ENCODE measurements around the gene MXI1.

Gene MXI1

GRCh38 chr10:110278562-110279406, 71.4 kb downstream of the MXI1 start:
- FAIRE-seq: no peak

- peak; percentile 98 for FAIRE-seq
Observed at GRCh38 chr10:110279407-110279986, 72.1 kb downstream of the MXI1 start.

- FAIRE-seq: no peak
Observed at GRCh38 chr10:110284262-110284661, 76.9 kb downstream of the MXI1 start.

DNA sequence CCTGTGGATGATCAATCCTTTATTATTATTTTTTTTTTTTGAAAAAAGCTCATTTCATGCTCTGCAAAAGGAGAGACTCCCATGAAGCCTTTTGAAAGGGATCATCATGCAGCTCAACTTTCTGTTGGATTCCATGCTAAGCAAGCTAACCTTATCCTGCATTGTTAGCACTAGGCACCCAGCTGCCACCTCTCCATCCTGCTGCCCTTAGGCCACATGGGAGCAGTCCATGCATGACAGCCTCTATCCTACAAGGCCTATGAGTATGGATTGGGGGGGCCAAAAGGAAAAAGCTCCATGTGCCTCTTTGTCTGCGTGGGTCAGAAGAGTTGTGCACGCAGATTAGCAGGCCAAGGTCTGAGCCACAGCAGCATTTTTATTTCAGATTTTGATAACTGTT, 78.1 kb downstream of the MXI1 start:
- no peak for FAIRE-seq

DNA sequence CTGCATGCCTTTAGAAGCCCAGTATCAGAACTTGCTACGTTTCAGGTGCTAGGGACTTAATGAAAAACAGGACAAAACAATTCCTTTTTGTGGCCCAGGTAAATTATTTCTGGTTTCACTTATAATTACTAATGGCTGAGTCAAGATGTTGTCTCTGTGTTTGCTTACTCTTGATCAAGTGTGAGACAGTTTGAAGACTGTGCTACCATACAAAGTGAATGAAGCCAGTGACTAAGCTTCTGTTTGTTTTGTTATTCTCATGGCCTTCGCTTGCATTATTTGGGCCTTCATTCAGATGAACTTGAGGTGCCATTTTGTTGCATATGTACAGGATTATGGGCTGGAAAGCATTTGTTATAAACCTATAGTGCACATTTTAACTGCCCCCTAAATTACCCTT, 79.4 kb downstream of the MXI1 start:
- no peak for FAIRE-seq

- FAIRE-seq: no peak
Observed at GRCh38 chr10:110296966-110297365, 89.6 kb downstream of the MXI1 start.

DNA sequence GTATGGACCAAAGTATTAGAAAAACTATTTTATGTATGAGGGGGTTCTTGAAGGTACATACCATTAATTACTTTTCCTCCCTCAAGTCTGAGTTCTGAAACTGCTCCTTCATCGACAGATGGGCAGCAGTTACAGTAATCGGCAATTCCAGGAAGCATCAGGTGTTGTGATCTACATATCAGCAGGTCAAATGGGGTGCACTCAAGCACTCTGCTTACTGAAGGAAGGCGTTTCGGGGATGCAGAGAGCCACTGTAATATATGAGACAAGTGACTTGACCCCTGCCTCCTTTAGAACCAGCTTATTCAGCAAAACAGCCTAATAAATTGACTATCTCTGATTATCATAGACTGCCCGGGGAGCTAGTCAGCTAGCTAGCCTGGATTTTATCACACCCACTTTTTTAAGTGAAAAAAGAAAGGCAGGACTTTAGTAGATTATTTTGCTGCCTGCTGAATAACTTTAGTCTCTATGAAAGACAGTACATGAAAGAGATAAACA, 93.1 kb downstream of the MXI1 start:
- FAIRE-seq: peak; percentile 70

DNA sequence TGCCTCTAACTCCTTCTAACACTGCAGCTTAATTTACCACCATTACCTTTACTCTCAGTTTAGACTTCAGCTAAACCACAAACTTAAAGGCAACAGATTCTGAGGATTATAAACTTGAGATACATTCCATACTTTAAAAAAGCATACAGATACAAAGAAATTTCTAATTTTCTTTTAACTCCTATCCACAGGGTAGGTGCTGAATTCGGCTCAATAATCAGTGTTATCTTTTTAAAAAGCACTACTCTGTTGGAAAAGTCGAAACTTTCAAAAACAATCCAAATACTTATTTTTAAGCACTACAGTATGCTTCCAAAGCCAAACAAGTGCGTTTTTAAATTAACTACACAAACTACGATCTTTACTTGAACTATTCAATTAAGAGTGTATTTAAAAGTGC, 96.3 kb downstream of the MXI1 start:
- FAIRE-seq: no peak

GRCh38 chr10:110304394-110304779, 97.0 kb downstream of the MXI1 start:
- no peak for FAIRE-seq

DNA sequence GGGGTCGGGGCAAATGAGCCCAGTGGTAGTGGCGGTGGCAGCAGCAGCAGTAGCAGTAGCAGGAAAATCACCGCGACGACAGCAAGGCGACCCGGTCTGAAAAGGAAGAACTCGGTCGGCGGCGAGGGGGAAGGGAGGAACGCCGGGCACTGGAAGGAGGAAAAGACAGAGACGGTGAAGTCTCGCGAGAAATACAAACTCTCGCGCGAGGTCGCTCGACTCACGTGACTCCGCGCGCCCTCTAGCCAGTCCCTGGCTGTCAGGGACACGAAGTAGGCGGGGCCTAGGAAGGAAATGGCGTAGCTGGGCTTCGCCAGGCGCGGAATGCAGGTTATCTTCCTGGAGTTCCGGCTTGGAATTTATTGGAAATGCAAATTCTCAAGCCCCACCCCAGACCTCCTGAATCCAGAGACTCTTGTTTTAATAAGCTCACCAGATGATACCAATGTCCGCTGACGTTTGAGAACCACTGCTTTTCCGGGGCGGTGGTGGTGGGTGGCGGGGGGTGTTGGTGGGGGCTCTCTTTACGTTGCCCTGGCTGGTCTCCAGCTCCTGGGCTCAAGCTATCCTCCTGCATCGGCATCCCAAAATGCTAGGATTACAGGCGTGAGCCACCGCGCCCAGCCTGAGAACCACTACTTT, 97.5 kb downstream of the MXI1 start, which contains the start of gene SMNDC1:
Gene SMNDC1 (minus strand): TSS at position 141 of the 642 bp plus-strand sequence. CDS start 1,333 bp downstream, outside the sequence.
- FAIRE-seq: peak; percentile 98

DNA sequence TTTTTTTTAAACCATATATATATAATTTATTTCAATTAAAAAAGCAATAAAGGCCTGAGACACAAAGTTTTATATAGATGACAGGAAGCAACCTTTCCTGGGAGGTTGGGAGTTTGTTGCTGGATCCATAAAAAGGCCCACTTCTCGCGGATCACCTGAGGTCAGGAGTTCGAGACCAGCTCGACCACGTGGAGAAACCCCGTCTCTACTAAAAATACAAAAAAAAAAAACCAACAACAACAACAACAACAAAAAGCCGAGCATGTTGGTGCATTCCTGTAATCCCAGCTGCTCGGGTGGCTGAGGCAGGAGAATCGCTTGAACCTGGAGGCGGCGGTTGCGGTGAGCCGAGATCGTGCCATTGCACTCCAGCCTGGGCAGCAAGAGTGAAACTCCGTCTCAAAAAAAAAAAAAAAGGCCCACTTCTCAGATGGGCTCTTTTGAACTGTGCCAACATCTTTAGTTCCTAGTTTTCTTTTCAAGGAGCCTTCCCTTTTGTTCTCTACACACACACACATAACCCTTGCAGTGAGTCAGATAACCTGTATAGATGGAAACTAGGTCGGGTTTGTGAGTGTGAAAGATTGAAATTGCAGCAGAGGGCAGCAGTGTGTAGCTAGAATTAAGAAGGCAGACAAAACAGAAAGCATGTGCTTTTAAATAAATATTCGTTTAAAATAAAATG, 98.5 kb downstream of the MXI1 start:
- peak; percentile 99 for FAIRE-seq

DNA sequence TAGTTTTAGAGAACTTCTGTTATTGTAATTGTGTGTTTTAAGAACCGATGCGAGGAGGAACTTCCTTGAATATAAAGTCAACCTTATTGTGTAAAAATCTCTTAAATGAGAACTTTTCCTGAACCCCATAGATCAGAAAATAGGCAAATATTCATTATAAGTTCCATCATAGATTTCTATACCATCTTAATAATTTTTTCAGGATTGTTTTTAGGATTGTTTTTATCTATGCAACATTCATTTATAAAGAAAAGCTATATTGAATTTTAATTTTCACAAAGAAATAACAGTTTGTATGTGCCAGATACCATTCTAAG, 99.0 kb downstream of the MXI1 start:
- no peak for FAIRE-seq

DNA sequence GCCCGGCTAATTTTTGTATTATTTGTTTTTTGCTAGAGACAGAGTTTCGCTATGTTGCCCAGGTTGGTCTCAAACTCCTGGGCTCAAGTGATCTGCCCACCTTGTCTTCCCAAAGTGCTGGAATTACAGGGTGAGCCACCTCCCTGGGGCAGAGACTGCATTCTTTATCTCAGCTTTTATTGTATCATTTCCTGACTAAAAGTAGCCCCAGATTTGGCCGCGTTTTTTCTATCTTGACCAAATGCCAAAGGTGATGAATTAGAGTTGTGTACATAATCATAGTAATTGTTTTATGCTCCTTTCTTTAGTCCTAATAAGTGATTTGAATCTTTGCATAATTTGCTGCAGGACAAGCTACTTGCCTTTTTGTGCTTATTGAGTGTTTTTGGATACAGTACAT, 100.4 kb downstream of the MXI1 start:
- FAIRE-seq: no peak

DNA sequence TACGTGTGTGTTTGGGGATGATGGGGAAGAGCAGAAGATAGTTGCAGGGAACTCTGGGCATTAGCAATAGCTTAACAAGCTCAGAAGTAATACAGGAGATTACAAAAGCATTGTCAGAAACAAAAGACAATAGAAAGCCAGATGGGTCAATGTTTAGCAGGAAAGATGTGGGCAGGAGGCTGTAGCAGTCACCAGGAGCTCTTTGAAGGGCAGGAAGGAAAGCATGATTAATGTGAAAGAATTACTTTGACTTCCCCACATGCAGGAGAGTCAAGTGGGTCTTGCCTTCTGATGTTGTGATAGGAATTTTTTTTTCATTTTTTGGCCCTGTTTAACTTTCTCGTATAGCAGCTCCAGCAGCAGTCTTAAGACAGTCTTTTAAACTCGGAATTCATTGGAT, 103.3 kb downstream of the MXI1 start:
- FAIRE-seq: no peak

DNA sequence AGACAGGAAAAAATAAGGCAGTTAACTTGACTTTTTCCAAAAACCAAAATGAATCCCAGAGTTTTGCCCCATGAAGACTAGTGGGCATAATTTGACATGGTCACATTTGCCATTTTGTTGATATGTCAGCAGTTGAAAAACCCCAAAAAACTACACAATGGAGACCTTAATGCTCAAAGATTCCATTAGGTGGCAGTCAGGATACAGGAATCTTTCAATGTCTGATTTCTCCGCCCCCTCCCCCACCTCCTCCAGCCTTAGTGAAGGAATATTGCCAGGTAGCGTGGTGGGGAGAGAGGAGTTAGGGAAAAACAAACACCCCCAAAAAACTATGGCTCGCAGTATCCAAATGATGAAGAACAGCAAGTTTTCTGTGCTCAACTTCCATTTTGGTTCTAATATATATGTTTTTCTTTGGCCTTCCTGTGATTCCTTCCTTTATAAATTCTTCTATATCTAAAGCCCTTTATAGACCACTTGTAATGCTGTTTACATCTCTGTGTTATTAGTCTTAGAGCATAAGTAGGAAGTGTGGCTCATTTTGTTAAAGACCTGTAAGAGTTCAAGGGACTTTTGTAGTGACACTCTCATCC, 104.0 kb downstream of the MXI1 start:
- FAIRE-seq: peak; percentile 85

GRCh38 chr10:110312206-110312605, 104.8 kb downstream of the MXI1 start:
- FAIRE-seq: no peak

- no peak for FAIRE-seq
Observed at GRCh38 chr10:110313674-110314073, 106.3 kb downstream of the MXI1 start.

DNA sequence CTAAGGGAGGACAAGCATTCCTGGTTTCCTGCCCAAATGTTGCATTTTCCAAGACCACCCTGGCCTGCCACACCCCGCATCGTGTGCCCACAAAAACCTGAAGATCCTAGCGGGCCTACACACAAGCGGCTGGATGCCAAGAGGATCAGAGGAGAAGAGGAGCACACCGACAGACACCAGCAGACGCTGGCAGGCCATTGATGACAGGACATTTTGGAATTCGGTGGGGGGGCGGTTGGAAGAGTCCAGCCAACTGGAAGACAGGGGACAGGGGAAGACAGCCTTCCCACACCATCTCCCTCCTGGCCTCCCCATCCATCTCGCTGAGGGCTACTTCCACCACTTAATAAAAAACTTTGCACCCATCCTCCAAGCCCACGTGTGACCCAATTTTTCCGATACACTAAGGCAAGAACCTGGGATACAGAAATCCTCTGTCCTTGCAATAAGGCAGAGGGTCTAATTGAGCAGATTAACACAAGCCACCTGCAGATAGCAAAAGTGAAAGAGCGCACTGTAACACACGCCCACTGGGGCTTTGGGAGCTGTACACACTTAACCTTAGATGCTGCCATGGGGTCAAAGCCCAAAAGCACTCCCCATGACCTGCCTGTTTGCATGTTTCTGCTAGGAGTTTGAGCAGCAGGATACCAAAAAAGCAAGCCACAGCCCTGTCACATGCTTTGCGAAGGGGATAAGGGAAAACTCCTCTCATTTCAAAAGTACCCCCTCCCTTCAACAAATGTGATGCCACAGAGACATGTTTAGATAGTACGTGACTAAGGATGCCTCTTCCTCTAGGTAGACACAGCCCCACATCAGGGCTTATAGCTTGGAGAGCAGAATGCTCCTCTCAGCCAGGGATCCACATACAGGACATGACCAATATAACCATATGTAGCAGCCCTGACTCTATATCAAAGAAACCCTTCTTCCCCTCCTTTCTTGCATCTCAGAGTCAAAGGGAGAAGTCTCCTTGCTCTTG, 110.8 kb downstream of the MXI1 start:
- FAIRE-seq: no peak

DNA sequence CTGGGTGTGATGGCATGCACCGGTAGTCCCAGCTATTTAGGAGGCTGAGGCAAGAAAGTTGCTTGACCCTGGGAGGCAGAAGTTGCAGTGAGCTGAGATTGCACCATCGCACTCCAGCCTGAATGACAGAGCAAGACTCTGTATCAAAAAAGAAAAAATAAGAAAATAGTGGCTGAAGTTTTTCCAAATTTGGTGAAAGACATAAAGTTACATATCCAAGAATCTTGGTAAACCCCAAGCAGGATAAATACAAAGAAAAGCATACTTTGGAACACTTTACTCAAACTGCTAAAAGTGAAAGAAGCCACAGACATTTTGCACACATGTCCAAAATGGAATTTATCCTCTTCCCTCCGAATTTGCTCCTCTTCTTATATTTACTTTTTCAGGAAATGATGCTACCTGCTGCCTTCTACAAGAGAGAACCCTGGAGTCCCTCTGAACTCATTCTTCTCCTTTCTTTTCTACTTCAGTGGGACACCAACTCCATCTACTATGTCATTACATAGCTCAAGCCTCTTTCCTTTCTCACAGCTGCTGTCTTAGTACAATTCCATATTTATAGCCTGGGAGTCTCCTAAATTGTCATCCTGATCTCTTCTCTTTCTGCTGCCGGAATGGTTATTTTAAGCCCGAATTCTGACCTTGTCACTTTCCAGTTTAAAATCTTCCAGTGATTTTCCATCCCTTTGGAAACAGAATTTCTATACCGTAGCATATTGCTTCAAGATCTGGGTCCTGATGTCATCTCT, 114.6 kb downstream of the MXI1 start:
- FAIRE-seq: no peak

DNA sequence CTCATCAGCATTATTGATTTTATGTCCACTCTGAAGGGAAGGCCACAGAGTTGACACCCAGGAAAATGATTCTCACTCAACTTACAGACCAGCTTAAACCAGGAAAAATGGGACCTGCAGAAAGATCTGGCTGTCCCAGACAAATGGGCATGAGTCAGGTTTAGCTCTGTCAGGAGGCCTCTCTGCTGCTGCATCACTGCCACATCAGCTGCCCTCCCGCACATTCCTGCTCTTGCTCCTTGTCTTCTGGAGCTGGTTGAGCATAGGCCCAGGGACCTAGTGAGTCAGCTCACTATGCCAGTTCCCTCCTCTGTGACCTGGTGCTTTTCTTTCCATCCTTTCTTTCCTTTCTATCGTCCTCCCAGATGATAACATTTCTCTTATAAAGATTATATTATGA, 116.1 kb downstream of the MXI1 start:
- FAIRE-seq: no peak
